Measurements from ENCODE around the gene CBFA2T2. TPM values are rescaled to one million over a fixed set of nuclear protein-coding genes. Genes with fewer than 3 reads are reported as not detected.

CBFA2T2 gene
- total and polyA plus RNA-seq, 10 of the 15 experiments (the other 5 are each of a cell fraction or from before 2014, with no cell fraction given): 0.61 to 8.6 (median 5.5) TPM

DNA sequence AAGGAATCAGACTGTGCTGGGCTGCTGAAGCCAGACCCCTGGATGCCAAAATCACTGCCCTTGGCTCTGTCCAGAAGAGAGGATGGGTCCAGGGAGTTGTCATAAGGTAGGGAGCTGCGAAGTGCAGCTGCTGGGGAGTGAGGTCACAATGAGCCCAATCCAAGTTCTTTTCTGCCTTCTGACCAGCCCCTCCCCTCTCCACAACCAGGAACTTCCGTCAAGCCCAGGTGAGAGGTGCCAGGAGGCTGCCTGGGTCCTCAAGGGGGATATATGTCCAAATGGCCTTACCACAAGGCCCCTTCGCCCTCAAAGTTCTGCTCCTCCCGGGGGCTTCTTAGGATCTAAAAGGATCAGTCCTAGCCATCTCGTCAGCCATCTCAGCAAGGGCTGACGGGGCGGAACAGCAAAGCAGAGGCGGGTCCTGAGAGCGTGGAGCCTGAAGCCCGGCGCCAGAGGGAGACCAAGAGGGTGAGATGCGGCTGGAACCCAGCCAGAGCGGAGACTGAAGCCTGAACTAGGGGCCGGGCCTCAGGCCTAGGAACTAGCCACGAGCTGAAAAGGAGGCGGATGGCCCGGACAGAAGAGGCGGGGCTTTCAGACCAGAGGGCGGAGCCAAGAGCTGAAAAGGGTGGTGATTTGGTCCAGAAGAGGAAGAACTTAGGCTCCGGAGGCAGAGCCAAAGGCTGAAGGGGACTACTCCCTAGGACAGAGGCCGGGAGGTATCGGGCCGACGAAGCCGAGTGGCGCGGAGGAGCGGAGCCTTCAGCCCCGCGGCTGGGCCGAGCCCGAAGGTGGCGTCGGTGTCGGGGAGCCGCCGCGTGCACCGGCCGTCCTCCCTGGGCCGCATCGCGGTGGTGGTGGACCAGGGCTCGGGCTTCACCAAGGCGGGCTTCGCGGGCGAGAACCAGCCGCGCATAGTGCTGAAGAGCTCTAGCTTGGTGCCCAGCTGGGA lies 176.7 kb downstream of the CBFA2T2 start, which contains the start of gene ACTL10 (continued):
- TF ChIP-seq, protein P1, sequence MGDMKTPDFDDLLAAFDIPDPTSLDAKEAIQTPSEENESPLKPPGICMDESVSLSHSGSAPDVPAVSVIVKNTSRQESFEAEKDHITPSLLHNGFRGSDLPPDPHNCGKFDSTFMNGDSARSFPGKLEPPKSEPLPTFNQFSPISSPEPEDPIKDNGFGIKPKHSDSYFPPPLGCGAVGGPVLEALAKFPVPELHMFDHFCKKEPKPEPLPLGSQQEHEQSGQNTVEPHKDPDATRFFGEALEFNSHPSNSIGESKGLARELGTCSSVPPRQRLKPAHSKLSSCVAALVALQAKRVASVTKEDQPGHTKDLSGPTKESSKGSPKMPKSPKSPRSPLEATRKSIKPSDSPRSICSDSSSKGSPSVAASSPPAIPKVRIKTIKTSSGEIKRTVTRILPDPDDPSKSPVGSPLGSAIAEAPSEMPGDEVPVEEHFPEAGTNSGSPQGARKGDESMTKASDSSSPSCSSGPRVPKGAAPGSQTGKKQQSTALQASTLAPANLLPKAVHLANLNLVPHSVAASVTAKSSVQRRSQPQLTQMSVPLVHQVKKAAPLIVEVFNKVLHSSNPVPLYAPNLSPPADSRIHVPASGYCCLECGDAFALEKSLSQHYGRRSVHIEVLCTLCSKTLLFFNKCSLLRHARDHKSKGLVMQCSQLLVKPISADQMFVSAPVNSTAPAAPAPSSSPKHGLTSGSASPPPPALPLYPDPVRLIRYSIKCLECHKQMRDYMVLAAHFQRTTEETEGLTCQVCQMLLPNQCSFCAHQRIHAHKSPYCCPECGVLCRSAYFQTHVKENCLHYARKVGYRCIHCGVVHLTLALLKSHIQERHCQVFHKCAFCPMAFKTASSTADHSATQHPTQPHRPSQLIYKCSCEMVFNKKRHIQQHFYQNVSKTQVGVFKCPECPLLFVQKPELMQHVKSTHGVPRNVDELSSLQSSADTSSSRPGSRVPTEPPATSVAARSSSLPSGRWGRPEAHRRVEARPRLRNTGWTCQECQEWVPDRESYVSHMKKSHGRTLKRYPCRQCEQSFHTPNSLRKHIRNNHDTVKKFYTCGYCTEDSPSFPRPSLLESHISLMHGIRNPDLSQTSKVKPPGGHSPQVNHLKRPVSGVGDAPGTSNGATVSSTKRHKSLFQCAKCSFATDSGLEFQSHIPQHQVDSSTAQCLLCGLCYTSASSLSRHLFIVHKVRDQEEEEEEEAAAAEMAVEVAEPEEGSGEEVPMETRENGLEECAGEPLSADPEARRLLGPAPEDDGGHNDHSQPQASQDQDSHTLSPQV (IDR thresholded peaks at IDR 0.05): no peak
- TF ChIP-seq BACH1 (IDR thresholded peaks at IDR 0.05; ENCODE audit: borderline replicate concordance) (no peak), HDGF (IDR thresholded peaks at IDR 0.05) (peak; percentile 80), POLR2AphosphoS2 (IDR thresholded peaks at IDR 0.05; ENCODE audit: low read depth, low read length) (no peak), ZBTB11 (CRISPR knock-in tag; IDR thresholded peaks at IDR 0.05) (no peak), MYB (IDR thresholded peaks at IDR 0.05; ENCODE audit: borderline replicate concordance, low read depth, low read length) (no peak), DPF2 (IDR thresholded peaks at IDR 0.05) (0 out of 2 replicates have a peak, but pooled peaks have one; percentile 18), EP300 (IDR thresholded peaks at IDR 0.05; ENCODE audit: borderline replicate concordance in 1 of 2, control insufficient read depth in 1 of 2, low read depth in 2 of 2, low read length in 2 of 2) (no peak), CBFB (IDR thresholded peaks at IDR 0.05; ENCODE audit: low read depth) (no peak), PAX5 (IDR thresholded peaks at IDR 0.05; ENCODE audit: borderline replicate concordance, low read depth, low read length) (no peak), TCF3 (IDR thresholded peaks at IDR 0.05; ENCODE audit: borderline replicate concordance, insufficient read depth, low read depth, low read length) (no peak), MXI1 (IDR thresholded peaks at IDR 0.05; ENCODE audit: low read depth, low read length) (peak; percentile 64; the same call in 1 of the 2 replicates)
- TF ChIP-seq, protein P2, sequence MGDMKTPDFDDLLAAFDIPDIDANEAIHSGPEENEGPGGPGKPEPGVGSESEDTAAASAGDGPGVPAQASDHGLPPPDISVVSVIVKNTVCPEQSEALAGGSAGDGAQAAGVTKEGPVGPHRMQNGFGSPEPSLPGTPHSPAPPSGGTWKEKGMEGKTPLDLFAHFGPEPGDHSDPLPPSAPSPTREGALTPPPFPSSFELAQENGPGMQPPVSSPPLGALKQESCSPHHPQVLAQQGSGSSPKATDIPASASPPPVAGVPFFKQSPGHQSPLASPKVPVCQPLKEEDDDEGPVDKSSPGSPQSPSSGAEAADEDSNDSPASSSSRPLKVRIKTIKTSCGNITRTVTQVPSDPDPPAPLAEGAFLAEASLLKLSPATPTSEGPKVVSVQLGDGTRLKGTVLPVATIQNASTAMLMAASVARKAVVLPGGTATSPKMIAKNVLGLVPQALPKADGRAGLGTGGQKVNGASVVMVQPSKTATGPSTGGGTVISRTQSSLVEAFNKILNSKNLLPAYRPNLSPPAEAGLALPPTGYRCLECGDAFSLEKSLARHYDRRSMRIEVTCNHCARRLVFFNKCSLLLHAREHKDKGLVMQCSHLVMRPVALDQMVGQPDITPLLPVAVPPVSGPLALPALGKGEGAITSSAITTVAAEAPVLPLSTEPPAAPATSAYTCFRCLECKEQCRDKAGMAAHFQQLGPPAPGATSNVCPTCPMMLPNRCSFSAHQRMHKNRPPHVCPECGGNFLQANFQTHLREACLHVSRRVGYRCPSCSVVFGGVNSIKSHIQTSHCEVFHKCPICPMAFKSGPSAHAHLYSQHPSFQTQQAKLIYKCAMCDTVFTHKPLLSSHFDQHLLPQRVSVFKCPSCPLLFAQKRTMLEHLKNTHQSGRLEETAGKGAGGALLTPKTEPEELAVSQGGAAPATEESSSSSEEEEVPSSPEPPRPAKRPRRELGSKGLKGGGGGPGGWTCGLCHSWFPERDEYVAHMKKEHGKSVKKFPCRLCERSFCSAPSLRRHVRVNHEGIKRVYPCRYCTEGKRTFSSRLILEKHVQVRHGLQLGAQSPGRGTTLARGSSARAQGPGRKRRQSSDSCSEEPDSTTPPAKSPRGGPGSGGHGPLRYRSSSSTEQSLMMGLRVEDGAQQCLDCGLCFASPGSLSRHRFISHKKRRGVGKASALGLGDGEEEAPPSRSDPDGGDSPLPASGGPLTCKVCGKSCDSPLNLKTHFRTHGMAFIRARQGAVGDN (IDR thresholded peaks at IDR 0.05): no peak
- TF ChIP-seq, protein P3, sequence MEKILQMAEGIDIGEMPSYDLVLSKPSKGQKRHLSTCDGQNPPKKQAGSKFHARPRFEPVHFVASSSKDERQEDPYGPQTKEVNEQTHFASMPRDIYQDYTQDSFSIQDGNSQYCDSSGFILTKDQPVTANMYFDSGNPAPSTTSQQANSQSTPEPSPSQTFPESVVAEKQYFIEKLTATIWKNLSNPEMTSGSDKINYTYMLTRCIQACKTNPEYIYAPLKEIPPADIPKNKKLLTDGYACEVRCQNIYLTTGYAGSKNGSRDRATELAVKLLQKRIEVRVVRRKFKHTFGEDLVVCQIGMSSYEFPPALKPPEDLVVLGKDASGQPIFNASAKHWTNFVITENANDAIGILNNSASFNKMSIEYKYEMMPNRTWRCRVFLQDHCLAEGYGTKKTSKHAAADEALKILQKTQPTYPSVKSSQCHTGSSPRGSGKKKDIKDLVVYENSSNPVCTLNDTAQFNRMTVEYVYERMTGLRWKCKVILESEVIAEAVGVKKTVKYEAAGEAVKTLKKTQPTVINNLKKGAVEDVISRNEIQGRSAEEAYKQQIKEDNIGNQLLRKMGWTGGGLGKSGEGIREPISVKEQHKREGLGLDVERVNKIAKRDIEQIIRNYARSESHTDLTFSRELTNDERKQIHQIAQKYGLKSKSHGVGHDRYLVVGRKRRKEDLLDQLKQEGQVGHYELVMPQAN (conservative IDR thresholded peaks at IDR 0.05): peak; percentile 72; the same call in 1 of the 2 replicates
